ENCODE data around the gene BRIX1.
"Not testable (repeated sequence)": the region's sequence is repeated elsewhere in the genome, so short reads cannot be mapped to it uniquely, and the experiment has no call there.

BRIX1 gene

GRCh38 chr5:34968258-34968657 lies 52.7 kb downstream of the BRIX1 start:
- no peak for DNase-seq

DNA sequence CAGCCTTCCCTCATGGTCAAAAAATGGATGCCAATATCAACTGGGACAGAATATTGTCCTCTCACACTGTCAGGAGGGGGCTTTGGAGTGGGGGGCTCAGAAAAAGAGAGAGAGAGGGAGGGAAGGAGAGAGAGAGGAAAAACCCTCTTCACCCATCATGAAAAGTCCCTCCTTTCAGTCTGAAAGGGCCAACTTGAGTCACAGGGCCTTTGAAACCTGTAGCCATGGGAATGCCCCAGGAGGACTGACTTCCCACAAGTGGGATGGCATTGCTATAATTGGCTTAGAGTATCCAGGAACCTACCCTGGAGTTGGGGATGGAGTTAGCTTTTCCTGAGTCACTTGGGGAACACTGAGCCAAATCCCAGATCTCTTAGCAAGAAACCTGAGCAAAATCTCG lies 55.0 kb downstream of the BRIX1 start:
- no peak for DNase-seq

DNA sequence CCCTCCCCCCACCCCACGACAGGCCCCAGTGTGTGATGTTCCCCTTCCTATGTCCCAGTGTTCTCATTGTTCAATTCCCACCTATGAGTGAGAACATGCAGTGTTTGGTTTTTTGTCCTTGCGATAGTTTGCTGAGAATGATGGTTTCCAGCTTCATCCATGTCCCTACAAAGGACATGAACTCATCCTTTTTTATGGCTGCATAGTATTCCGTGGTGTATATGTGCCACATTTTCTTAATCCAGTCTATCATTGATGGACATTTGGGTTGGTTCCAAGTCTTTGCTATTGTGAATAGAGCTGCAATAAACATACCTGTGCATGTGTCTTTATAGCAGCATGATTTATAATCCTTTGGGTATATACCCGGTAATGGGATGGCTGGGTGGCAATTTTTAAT lies 56.1 kb downstream of the BRIX1 start:
- DNase-seq = not testable (repeated sequence)
